SK-N-SH treated with all-trans-retinoic acid at 6 μM for 48 hours (cell line): Measurements from ENCODE around the gene FNDC7.

Source experiments
- ATAC-seq: fragments of 200-7000 bp; cut with Tn5 transposase; 3 replicates; pipeline ENCODE4 v1.9.1; 2020; ENCODE audit warnings: mild to moderate bottlenecking, moderate library complexity
- ESRRG ChIP-seq: fragments of 250-450 bp; sonication (Bioruptor Pico); IDR thresholded peaks from 2 replicates; pipeline ENCODE4 v1.6.1; 2021; ENCODE audit warnings: mild to moderate bottlenecking
- ISL1 ChIP-seq: fragments of 250-450 bp; sonication (Bioruptor Pico); IDR thresholded peaks from 2 replicates; pipeline ENCODE4 v2.1.2; 2022; ENCODE audit warnings: mild to moderate bottlenecking, moderate library complexity
- OSR1 ChIP-seq: fragments of 250-450 bp; sonication (Bioruptor Pico); IDR thresholded peaks from 2 replicates; pipeline ENCODE4 v1.8.0; 2022; ENCODE audit warnings: moderate library complexity, mild to moderate bottlenecking, inconsistent platforms
- PPARA ChIP-seq: fragments of 250-450 bp; sonication (Bioruptor Pico); IDR thresholded peaks from 2 replicates; pipeline ENCODE4 v1.5.0; 2020; ENCODE audit warnings: mild to moderate bottlenecking, borderline replicate concordance
- RARB ChIP-seq: fragments of 250-450 bp; sonication (Bioruptor Pico); IDR thresholded peaks from 2 replicates; pipeline ENCODE4 v1.8.0; 2021; ENCODE audit warnings: mild to moderate bottlenecking, moderate library complexity
- SNAI2 ChIP-seq: fragments of 250-450 bp; sonication (Bioruptor Pico); IDR thresholded peaks from 2 replicates; pipeline ENCODE4 v1.5.0; 2020; ENCODE audit warnings: mild to moderate bottlenecking, moderate library complexity
- TCF4 ChIP-seq: fragments of 250-450 bp; sonication (Bioruptor Pico); IDR thresholded peaks from 2 replicates; pipeline ENCODE4 v1.8.0; 2021; ENCODE audit warnings: mild to moderate bottlenecking, moderate library complexity, borderline replicate concordance
- TOX ChIP-seq: fragments of 250-450 bp; sonication (Bioruptor Pico); IDR thresholded peaks from 2 replicates; pipeline ENCODE4 v1.8.0; 2021; ENCODE audit warnings: mild to moderate bottlenecking, moderate library complexity, borderline replicate concordance
- ZC3H10 ChIP-seq: fragments of 250-450 bp; sonication (Bioruptor Pico); IDR thresholded peaks from 2 replicates; pipeline ENCODE4 v1.5.1; 2021; ENCODE audit warnings: mild to moderate bottlenecking, moderate library complexity
- ZFP3 ChIP-seq: fragments of 250-450 bp; sonication (Bioruptor Pico); IDR thresholded peaks from 2 replicates; pipeline ENCODE4 v1.5.0; 2020; ENCODE audit warnings: mild to moderate bottlenecking, moderate library complexity
- ZFP30 ChIP-seq: fragments of 450-650 bp; formaldehyde crosslinking; IDR thresholded peaks from 2 replicates; pipeline ENCODE4 v1.5.0; 2022; ENCODE audit warnings: mild to moderate bottlenecking, moderate library complexity
- ZNF565 ChIP-seq: fragments of 450-650 bp; formaldehyde crosslinking; conservative IDR thresholded peaks from 2 replicates; pipeline ENCODE4 v1.5.0; 2020; ENCODE audit warnings: low read depth, mild to moderate bottlenecking, moderate library complexity
- ZNF70 ChIP-seq: fragments of 450-650 bp; formaldehyde crosslinking; IDR thresholded peaks from 2 replicates; pipeline ENCODE4 v1.5.0; 2020; ENCODE audit warnings: mild to moderate bottlenecking, moderate library complexity
- ZNF8 ChIP-seq: fragments of 450-650 bp; formaldehyde crosslinking; IDR thresholded peaks from 2 replicates; pipeline ENCODE4 v1.5.0; 2020; ENCODE audit warnings: mild to moderate bottlenecking, moderate library complexity
- TF ChIP-seq, protein P1 (sequence below): fragments of 250-450 bp; sonication (Bioruptor Pico); IDR thresholded peaks from 2 replicates; pipeline ENCODE4 v1.5.1; 2020; ENCODE audit warnings: low read depth, mild to moderate bottlenecking, moderate library complexity
- TF ChIP-seq, protein P2 (sequence below): fragments of 250-450 bp; sonication (Bioruptor Pico); IDR thresholded peaks from 2 replicates; pipeline ENCODE4 v1.8.0; 2020; ENCODE audit warnings: mild to moderate bottlenecking, moderate library complexity, borderline replicate concordance
- TF ChIP-seq, protein P3 (sequence below): fragments of 250-450 bp; sonication (Bioruptor Pico); IDR thresholded peaks from 2 replicates; pipeline ENCODE4 v1.8.0; 2021; ENCODE audit warnings: low read depth, mild to moderate bottlenecking, moderate library complexity, borderline replicate concordance

The FNDC7 gene

DNA sequence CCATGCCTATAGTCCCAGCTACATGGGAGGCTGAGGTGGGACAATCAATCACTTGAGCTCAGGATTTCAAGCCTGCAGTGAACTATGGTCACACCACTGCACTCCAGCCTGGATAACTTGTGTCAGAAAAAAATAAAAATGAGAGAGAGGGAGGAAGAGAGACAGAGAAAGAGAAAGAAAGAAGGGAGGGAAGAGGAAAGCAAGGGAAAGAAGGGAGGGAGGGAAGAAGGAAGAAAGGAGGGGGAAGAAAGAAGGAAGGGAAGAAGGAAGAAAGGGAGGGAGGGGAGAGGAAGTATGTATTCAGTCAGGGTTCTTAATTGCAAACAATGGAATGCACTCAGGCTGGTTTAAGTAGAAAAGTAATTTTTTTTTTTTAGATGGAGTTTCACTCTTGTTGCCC lies 43.9 kb upstream of the FNDC7 start (continued):
- TF ChIP-seq, protein P1, sequence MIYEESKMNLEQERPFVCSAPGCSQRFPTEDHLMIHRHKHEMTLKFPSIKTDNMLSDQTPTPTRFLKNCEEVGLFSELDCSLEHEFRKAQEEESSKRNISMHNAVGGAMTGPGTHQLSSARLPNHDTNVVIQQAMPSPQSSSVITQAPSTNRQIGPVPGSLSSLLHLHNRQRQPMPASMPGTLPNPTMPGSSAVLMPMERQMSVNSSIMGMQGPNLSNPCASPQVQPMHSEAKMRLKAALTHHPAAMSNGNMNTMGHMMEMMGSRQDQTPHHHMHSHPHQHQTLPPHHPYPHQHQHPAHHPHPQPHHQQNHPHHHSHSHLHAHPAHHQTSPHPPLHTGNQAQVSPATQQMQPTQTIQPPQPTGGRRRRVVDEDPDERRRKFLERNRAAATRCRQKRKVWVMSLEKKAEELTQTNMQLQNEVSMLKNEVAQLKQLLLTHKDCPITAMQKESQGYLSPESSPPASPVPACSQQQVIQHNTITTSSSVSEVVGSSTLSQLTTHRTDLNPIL, result no peak

DNA sequence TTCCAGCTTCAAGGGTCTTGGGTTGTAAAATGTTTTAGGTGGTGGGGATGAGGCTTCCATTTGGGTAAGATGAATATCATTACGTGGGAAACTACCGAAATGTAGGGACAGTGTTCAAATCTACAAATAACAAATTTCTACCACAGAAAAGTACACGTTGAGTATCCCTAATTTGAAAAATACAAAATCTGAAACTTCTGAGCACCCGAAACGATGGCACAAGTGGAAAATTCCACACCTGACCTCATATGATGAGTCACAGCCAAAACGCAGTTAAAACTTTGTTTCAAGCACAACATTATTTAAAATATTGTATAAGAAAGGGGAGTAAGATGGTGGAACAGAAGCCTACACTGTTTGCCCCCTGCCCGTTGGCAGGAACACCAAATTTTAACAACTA lies 43.0 kb upstream of the FNDC7 start:
- TF ChIP-seq ISL1 (CRISPR knock-in tag), result no peak
- TF ChIP-seq OSR1 (CRISPR knock-in tag), result no peak
- TF ChIP-seq RARB (CRISPR knock-in tag), result no peak
- TF ChIP-seq, protein P2, sequence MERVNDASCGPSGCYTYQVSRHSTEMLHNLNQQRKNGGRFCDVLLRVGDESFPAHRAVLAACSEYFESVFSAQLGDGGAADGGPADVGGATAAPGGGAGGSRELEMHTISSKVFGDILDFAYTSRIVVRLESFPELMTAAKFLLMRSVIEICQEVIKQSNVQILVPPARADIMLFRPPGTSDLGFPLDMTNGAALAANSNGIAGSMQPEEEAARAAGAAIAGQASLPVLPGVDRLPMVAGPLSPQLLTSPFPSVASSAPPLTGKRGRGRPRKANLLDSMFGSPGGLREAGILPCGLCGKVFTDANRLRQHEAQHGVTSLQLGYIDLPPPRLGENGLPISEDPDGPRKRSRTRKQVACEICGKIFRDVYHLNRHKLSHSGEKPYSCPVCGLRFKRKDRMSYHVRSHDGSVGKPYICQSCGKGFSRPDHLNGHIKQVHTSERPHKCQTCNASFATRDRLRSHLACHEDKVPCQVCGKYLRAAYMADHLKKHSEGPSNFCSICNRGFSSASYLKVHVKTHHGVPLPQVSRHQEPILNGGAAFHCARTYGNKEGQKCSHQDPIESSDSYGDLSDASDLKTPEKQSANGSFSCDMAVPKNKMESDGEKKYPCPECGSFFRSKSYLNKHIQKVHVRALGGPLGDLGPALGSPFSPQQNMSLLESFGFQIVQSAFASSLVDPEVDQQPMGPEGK (CRISPR knock-in tag), result no peak
- no peak for TF ChIP-seq TOX (CRISPR knock-in tag)
- ATAC-seq, result no peak

DNA sequence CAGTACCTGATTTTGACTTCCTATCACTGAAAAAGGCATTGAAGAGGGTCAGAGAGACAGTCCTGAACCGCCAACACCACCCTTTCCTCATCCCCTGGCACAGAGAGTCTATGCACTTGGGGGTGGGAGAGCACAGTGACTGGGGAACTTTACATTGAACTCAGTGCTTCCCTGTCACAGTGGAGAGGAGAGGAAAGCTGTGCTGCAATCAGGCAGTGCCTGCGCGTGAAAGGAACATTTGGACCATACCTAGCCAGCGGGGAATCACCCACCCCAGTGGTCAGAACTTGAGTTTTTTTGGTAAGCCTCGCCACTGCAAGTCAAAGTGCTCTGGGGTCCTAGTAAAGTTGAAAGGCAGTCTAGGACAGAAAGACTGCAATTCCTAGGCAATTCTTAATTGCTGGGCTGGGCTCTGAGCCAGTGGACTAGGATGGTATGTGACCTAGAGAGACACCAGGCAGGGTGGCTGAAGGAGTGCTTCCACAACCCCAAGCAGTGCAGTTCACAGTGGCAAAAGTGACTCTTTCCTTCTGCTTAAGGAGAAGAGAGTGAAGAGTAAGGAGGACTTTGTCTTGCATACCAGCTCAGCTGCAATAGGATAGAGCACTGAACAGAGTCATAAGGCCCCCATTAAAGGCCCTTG lies 42.5 kb upstream of the FNDC7 start:
- no peak for TF ChIP-seq ESRRG (CRISPR knock-in tag)
- peak; percentile 56 for ATAC-seq

DNA sequence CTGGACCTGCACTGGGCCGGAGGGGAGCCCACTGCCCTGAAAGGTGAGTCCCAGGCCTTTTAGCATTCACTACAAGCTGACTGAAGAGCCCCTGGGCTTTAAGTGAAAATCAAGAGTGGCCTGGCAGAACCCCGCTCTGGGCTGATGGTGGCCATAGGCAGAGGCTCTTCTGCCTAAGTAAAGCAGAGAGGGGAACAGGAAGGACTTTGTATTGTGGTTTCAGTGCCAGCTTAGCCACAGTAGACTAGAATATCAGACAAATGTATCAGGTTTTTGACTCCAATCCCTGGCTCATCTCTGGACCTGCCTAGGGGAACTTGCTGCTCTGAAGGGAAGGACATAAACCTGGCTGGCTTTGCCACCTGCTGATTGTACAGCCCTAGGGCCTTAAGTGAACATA lies 41.6 kb upstream of the FNDC7 start:
- TF ChIP-seq ZFP3 (CRISPR knock-in tag), result no peak
- no peak for TF ChIP-seq TOX (CRISPR knock-in tag)
- TF ChIP-seq RARB (CRISPR knock-in tag), result no peak
- no peak for TF ChIP-seq PPARA (CRISPR knock-in tag)
- no peak for TF ChIP-seq ZFP30 (CRISPR knock-in tag)
- no peak for TF ChIP-seq ESRRG (CRISPR knock-in tag)
- TF ChIP-seq SNAI2, result no peak
- TF ChIP-seq, protein P1, result no peak
- TF ChIP-seq ZC3H10, result no peak
- TF ChIP-seq ZNF565, result no peak
- TF ChIP-seq ZNF8 (CRISPR knock-in tag), result no peak
- TF ChIP-seq ZNF70 (CRISPR knock-in tag), result no peak
- no peak for TF ChIP-seq TCF4 (CRISPR knock-in tag)
- ATAC-seq, result no peak

DNA sequence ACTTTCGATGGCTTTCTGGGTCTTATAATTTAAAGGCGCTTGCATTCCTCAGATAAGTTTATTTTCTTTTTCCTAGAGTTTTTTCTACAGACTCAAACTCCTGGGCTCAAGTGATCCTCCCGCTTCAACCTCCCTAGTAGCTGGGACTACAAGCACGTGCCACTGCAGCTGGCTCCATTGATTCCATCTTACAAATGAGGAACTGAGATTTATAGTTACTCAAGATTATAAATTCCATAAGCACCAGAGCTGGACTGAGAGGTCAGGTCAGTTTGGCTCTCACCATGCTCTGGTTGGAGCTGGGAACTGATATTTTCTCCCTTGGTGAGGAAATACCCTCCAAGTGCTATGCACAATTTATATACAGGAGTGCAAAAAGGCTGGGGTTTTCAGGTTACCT lies 34.0 kb upstream of the FNDC7 start:
- no peak for ATAC-seq
- TF ChIP-seq, protein P2 (CRISPR knock-in tag), result no peak
- TF ChIP-seq, protein P1, result no peak
- TF ChIP-seq, protein P3, sequence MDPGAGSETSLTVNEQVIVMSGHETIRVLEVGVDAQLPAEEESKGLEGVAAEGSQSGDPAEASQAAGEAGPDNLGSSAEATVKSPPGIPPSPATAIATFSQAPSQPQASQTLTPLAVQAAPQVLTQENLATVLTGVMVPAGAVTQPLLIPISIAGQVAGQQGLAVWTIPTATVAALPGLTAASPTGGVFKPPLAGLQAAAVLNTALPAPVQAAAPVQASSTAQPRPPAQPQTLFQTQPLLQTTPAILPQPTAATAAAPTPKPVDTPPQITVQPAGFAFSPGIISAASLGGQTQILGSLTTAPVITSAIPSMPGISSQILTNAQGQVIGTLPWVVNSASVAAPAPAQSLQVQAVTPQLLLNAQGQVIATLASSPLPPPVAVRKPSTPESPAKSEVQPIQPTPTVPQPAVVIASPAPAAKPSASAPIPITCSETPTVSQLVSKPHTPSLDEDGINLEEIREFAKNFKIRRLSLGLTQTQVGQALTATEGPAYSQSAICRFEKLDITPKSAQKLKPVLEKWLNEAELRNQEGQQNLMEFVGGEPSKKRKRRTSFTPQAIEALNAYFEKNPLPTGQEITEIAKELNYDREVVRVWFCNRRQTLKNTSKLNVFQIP (CRISPR knock-in tag), result no peak
- TF ChIP-seq RARB (CRISPR knock-in tag) (no peak), ZNF70 (CRISPR knock-in tag) (no peak)
- TF ChIP-seq, all 23 proteins: peak for 0
